HL-60 (cell line): ENCODE results near the gene TTC28.

Experiments used
- GABPA ChIP-seq: IDR thresholded peaks from 2 replicates; pipeline ENCODE4 v1.6.1; 2012; ENCODE audit warnings: low read depth
- POLR2AphosphoS5 ChIP-seq: IDR thresholded peaks from 2 replicates; pipeline ENCODE4 v1.6.1; 2012; ENCODE audit warnings: low read depth
- SPI1 ChIP-seq: IDR thresholded peaks from 2 replicates; pipeline ENCODE4 v1.6.1; 2012; ENCODE audit warnings: low read depth, mild to moderate bottlenecking, borderline replicate concordance
- TF ChIP-seq, protein P1 (sequence below): IDR thresholded peaks from one replicate; pipeline ENCODE4 v1.5.1; 2011; ENCODE audit warnings: low read length, control low read depth, inconsistent platforms; ENCODE audit not compliant: insufficient read depth

DNA sequence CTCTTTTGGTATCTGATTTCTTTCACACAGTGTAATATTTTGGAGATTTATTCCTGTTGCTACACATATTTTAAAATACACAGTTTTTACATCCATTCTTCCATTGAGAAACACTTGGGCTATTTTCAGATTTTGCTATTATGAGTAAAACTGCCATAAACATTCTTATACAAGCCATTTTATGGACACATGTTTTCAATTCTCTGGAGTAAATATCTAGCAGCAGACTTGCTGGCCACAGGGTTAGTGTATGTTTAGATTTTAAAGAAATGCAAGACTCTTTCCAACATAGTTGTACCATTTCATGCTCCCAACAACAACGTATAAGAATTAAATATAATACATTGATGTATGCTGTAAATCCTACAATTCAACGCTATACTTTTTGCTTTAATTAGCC is 399.8 kb downstream of the TTC28 start:
- TF ChIP-seq, protein P1, sequence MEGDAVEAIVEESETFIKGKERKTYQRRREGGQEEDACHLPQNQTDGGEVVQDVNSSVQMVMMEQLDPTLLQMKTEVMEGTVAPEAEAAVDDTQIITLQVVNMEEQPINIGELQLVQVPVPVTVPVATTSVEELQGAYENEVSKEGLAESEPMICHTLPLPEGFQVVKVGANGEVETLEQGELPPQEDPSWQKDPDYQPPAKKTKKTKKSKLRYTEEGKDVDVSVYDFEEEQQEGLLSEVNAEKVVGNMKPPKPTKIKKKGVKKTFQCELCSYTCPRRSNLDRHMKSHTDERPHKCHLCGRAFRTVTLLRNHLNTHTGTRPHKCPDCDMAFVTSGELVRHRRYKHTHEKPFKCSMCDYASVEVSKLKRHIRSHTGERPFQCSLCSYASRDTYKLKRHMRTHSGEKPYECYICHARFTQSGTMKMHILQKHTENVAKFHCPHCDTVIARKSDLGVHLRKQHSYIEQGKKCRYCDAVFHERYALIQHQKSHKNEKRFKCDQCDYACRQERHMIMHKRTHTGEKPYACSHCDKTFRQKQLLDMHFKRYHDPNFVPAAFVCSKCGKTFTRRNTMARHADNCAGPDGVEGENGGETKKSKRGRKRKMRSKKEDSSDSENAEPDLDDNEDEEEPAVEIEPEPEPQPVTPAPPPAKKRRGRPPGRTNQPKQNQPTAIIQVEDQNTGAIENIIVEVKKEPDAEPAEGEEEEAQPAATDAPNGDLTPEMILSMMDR: no peak
- TF ChIP-seq POLR2AphosphoS5 (no peak), SPI1 (no peak), GABPA (no peak)
